A673 (cell line): ENCODE results near the gene CNN1. TPM values are rescaled to one million over a fixed set of nuclear protein-coding genes. Genes with fewer than 3 reads are reported as not detected.
"Not testable (repeated sequence)": the region's sequence is repeated elsewhere in the genome, so short reads cannot be mapped to it uniquely, and the experiment has no call there.

Experiments used
- BruUV-seq: library from RNA; stranded (reverse); fragments of 400-500 nt; replicated peaks from 2 replicates; lab custom pipeline; 2021; lab: Mats Ljungman, UMichigan
- CTCF ChIA-PET: fragments of 300-600 bp; sonication (Branson Sonifier 250); formaldehyde crosslinking; loops from one replicate; lab custom pipeline; 2022; ENCODE audit warnings: antibody characterized with exemption; lab: Charles Lee
- POLR2A ChIA-PET: fragments of 300-600 bp; sonication (Branson Sonifier 250); formaldehyde crosslinking; loops from one replicate; lab custom pipeline; 2022; ENCODE audit warnings: antibody characterized with exemption; ENCODE audit not compliant: low non-redundant PET; lab: Charles Lee
- DNase-seq: peaks from one replicate; pipeline ENCODE4 v3.0.0-alpha.2; 2015; ENCODE audit warnings: low spot score
- H3K27ac ChIP-seq: fragments of 200-600 bp; sonication (generic); 2 replicates; pipeline ENCODE4 v1.5.1; 2016; ENCODE audit warnings: mixed run types, low read depth, mild to moderate bottlenecking, mixed read lengths, antibody characterized with exemption, low read length; ENCODE audit not compliant: poor library complexity, severe bottlenecking
- H3K27me3 ChIP-seq: fragments of 200-600 bp; sonication (generic); replicated peaks from 2 replicates; pipeline ENCODE4 v1.6.1; 2017; ENCODE audit warnings: mixed run types, low read depth, mild to moderate bottlenecking, mixed read lengths, antibody characterized with exemption, low read length; ENCODE audit not compliant: insufficient read depth, poor library complexity
- H3K36me3 ChIP-seq: fragments of 200-600 bp; sonication (generic); 2 replicates; pipeline ENCODE4 v1.6.1; 2016; ENCODE audit warnings: mixed run types, mild to moderate bottlenecking, mixed read lengths, antibody characterized with exemption, low read length; ENCODE audit not compliant: insufficient read depth, poor library complexity, severe bottlenecking
- H3K4me1 ChIP-seq: fragments of 200-600 bp; sonication (generic); 2 replicates; pipeline ENCODE4 v1.6.1; 2017; ENCODE audit warnings: mixed run types, mild to moderate bottlenecking, mixed read lengths, antibody characterized with exemption, low read length; ENCODE audit not compliant: insufficient read depth, poor library complexity, severe bottlenecking
- H3K4me3 ChIP-seq: fragments of 200-600 bp; sonication (generic); 2 replicates; pipeline ENCODE4 v1.5.1; 2016; ENCODE audit warnings: low read depth, mixed run types, mild to moderate bottlenecking, mixed read lengths, low read length; ENCODE audit not compliant: poor library complexity, severe bottlenecking
- H3K9me3 ChIP-seq: fragments of 200-600 bp; sonication (generic); 2 replicates; pipeline ENCODE4 v1.6.1; 2016; ENCODE audit warnings: mixed run types, low read depth, mild to moderate bottlenecking, mixed read lengths, antibody characterized with exemption, low read length; ENCODE audit not compliant: poor library complexity, severe bottlenecking
- EZH2 ChIP-seq: fragments of 200-600 bp; sonication (generic); IDR thresholded peaks from 2 replicates; pipeline ENCODE4 v1.6.1; 2017; ENCODE audit warnings: borderline replicate concordance, low read depth, mild to moderate bottlenecking, mixed read lengths, antibody characterized with exemption, low read length; ENCODE audit not compliant: poor library complexity, severe bottlenecking
- intact Hi-C: fragments of 100-400 bp; cut with micrococcal nuclease; formaldehyde crosslinking; loops from one replicate; pipeline ENCODE4 v1.10.0; 2022; ENCODE audit not compliant: unreplicated experiment
- microRNA-seq: library from miRNA; unstranded; fragments of <30 nt; microRNA quantifications from one replicate; pipeline ENCODE4 v1.2.0, GENCODE V29; 2021
- total RNA-seq: library from RNA; stranded (reverse); gene quantifications from 2 replicates; pipeline ENCODE4 v1.2.3, GENCODE V29; 2021
- TF ChIP-seq, protein P1 (sequence below): fragments of 300-800, 200-600 bp; sonication (generic); conservative IDR thresholded peaks from 2 replicates; pipeline ENCODE4 v1.5.1; 2017; ENCODE audit warnings: low read depth, mild to moderate bottlenecking, antibody characterized with exemption, low read length, moderate library complexity, mixed read lengths

The CNN1 gene
- total RNA-seq, 1 experiment from 2014 or later, result 0.60 TPM

DNA sequence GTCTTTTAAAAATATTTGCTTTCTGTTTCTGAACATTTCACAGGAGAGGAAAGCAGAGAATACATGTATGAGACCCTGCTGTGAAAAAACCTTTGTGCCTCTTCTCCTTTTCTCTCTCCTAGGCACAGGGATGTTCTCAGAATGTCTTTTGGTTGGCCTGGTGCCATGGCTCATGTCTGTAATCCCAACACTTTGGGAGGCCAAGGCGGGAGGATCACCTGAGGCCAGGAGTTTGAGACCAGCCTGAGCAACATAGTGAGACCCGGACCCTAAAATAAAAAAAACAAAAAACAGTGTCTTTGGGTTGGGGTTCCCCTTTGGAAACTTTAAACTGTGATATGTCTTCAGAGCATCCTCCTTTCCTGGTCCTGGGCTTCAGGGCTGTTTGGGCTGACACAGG lies 60.1 kb downstream of the CNN1 start:
- ChIA-PET CTCF (no interaction called here), POLR2A (no interaction called here)
- Histone ChIP-seq H3K4me1 (peaks cover 2% of the 10 kb centered on the region), H3K27ac (no peak overlapping the region), H3K36me3 (peaks cover 19% of the 10 kb centered on the region), H3K9me3 (no peaks in the 10 kb centered on the region), H3K4me3 (peak overlapping the region; percentile 97), H3K27me3 (no peaks in the 10 kb centered on the region)
- BruUV-seq, result no TSS peak
- TF ChIP-seq, protein P1, sequence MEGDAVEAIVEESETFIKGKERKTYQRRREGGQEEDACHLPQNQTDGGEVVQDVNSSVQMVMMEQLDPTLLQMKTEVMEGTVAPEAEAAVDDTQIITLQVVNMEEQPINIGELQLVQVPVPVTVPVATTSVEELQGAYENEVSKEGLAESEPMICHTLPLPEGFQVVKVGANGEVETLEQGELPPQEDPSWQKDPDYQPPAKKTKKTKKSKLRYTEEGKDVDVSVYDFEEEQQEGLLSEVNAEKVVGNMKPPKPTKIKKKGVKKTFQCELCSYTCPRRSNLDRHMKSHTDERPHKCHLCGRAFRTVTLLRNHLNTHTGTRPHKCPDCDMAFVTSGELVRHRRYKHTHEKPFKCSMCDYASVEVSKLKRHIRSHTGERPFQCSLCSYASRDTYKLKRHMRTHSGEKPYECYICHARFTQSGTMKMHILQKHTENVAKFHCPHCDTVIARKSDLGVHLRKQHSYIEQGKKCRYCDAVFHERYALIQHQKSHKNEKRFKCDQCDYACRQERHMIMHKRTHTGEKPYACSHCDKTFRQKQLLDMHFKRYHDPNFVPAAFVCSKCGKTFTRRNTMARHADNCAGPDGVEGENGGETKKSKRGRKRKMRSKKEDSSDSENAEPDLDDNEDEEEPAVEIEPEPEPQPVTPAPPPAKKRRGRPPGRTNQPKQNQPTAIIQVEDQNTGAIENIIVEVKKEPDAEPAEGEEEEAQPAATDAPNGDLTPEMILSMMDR, result no peak
- no peak for TF ChIP-seq EZH2
- no peak for DNase-seq
- intact Hi-C loops, result no loop called here

DNA sequence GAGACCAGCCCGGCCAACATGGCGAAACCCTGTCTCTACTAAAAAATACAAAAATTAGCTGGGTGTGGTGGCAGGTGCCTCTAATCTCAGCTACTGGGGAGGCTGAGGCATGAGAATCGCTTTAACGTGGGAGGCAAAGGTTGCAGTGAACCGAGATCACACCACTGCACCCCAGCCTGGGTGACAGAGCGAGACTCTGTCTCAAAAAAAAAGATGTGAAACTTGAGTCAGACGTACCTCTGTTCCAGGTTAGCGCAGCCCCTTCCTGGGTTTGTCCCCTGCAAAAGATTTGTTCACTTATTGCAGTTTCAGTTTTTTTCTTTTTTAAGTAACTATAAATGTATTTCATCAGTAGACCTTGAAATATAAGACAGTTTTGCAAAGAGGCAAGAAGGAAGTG lies 61.1 kb downstream of the CNN1 start:
- H3K27me3 ChIP-seq, H3K27ac ChIP-seq, H3K9me3 ChIP-seq, H3K4me1 ChIP-seq, intact Hi-C loops, BruUV-seq, POLR2A ChIA-PET, CTCF ChIA-PET, DNase-seq, H3K4me3 ChIP-seq: not testable (repeated sequence)
- H3K36me3 ChIP-seq, result peaks cover 28% of the 10 kb centered on the region

Small RNAs within 50 kb of the gene (microRNA-seq; reads per million reads assigned to microRNA genes)
- 11.1 reads per million, percentile 32 among the genes with 10 or more reads in this experiment for gene MIR7974

Other genes with a start within 250 kb of the CNN1 start
- not detected in 2 replicates for gene TSPAN16, start 242.7 kb upstream of the CNN1 start, total RNA-seq
- 25.4 and 35.5 TPM in 2 replicates for gene RAB3D, start 199.2 kb upstream of the CNN1 start, total RNA-seq
- gene TMEM205, start 192.6 kb upstream of the CNN1 start, total RNA-seq, result 94.3 and 100 TPM in 2 replicates
- 7.9 and 11.6 TPM in 2 replicates for gene CCDC159, start 192.3 kb upstream of the CNN1 start, total RNA-seq
- 19.0 and 20.2 TPM in 2 replicates for gene PLPPR2, start 183.4 kb upstream of the CNN1 start, total RNA-seq
- gene SWSAP1, start 164.2 kb upstream of the CNN1 start, total RNA-seq, result 2.5 and 3.3 TPM in 2 replicates
- 5.3 and 6.0 TPM in 2 replicates for gene EPOR, start 154.5 kb upstream of the CNN1 start, total RNA-seq
- 0.28 TPM in 1 of 2 replicates, not detected in the other for gene RGL3, start 119.5 kb upstream of the CNN1 start, total RNA-seq
- 0.39 and 1.4 TPM in 2 replicates for gene ODAD3, start 103.7 kb upstream of the CNN1 start, total RNA-seq
- 456 and 468 TPM in 2 replicates for gene PRKCSH, start 103.2 kb upstream of the CNN1 start, total RNA-seq
- gene ELAVL3, start 57.8 kb upstream of the CNN1 start, total RNA-seq, result 5.3 TPM in 2 replicates
- gene ZNF653, start 33.0 kb upstream of the CNN1 start, total RNA-seq, result 15.9 and 16.4 TPM in 2 replicates
- 64.7 and 74.8 TPM in 2 replicates for gene ECSIT, start 9.7 kb upstream of the CNN1 start, total RNA-seq
- gene ELOF1, start 20.4 kb downstream of the CNN1 start, total RNA-seq, result 83.5 and 97.9 TPM in 2 replicates
- gene ACP5, start 38.8 kb downstream of the CNN1 start, total RNA-seq, result not detected in 2 replicates
- gene ZNF627, start 58.6 kb downstream of the CNN1 start, total RNA-seq, result 13.9 and 14.0 TPM in 2 replicates
- 7.1 and 8.4 TPM in 2 replicates for gene ZNF823, start 200.1 kb downstream of the CNN1 start, total RNA-seq
- gene ZNF441, start 228.1 kb downstream of the CNN1 start, total RNA-seq, result 3.7 TPM in 2 replicates